Pulmonary artery endothelial cell (primary cell): Measurements from ENCODE around the gene HSPA2. TPM values are rescaled to one million over a fixed set of nuclear protein-coding genes. Genes with fewer than 3 reads are reported as not detected.

ENCODE experiments used
- DNase-seq: peaks from one replicate; pipeline ENCODE4 v3.0.0-alpha.2; 2011; ENCODE audit warnings: low read depth, low spot score
- total RNA-seq: library from RNA; depleted of rRNA; stranded (reverse); fragments of >200 nt; gene quantifications from 2 replicates; pipeline ENCODE4 v1.2.3, GENCODE V29; 2014

The HSPA2 gene
- 3.9 and 5.5 TPM in 2 replicates for total RNA-seq

GRCh38 chr14:64540208-64541202 is at the start of gene HSPA2:
Gene HSPA2 (plus strand): TSS chr14:64540741. CDS start chr14:64540850, 109 bp downstream.
- DNase-seq: peak; percentile 96

- DNase-seq: no peak
Measured at GRCh38 chr14:64491637-64492036, 48.9 kb upstream of the HSPA2 start.

- DNase-seq: no peak
Measured at GRCh38 chr14:64493455-64493854, 47.1 kb upstream of the HSPA2 start.

- DNase-seq: no peak
Measured at GRCh38 chr14:64495252-64495651, 45.3 kb upstream of the HSPA2 start.

GRCh38 chr14:64496764-64497163 is 43.8 kb upstream of the HSPA2 start:
- DNase-seq: no peak

GRCh38 chr14:64500088-64500487 is 40.5 kb upstream of the HSPA2 start:
- DNase-seq: no peak

- no peak for DNase-seq
Measured at GRCh38 chr14:64501411-64502171, 39.0 kb upstream of the HSPA2 start.

DNA sequence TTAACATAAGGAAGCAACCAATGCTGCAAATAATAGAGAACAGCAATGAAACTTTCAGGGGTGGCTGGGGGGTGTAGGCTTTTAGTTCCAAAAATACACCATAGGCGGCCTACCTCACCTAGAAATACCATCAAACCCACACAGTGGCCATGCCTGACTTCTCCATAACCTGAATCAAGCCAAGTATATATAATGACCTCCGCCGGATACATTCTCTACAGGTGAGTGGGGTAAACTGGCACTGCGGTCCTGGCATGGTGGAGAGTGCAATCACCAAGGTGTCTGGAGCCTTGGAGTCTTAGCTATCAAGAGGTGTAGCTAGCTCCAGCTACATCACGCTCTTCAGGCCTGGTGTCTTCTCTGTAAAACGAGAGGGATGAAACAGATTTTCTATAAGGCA is 38.1 kb upstream of the HSPA2 start:
- no peak for DNase-seq

GRCh38 chr14:64502887-64503433 is 37.6 kb upstream of the HSPA2 start:
- DNase-seq: no peak

DNA sequence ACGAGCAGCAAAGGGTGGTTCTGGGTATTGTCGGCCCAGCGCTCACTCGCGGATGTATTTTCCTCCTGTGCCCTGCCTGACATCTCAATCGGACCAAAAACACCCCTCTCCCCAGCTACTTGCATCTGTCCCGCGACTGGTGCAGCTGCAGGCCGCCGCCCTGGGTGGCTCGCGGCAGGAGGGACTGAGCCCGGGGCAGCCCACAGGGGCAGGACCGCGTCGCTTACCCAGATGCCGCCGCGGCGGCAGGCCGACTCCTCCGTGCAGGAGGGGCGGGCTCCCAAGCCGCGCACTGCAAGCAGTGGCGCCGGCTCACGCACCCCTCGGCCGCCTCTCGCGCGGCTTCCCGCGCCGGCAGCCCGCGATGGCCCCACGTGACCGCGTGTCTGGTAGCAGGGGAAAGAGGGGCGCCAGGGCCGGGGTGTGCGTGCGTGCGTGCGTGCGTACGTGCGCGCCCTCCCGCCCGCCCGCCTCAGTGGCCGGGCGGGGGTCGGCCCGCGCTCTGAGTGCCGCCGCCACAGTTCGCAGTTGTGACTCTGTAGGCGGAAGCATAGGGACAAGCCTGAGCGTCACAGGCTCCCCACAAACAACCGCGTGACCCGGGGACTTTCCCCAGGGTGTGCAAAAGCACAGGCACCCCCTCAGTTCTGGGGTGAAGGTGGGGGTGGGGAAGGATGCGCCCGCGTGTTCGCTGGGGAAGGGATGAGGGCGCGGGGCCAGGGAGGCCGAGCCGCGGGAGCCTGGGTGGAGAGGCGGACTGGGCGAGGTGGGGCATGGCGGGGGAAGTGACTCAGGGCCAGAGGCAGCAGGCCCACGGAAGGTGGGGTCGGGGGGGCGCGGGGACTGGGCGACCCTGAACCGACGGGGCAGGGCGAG is 36.9 kb upstream of the HSPA2 start, which contains the start of gene ZBTB25:
Gene ZBTB25 (minus strand): TSS at position 405 of the 876 bp plus-strand sequence. CDS start 13,305 bp downstream, outside the sequence.
- DNase-seq: peak; percentile 82

DNA sequence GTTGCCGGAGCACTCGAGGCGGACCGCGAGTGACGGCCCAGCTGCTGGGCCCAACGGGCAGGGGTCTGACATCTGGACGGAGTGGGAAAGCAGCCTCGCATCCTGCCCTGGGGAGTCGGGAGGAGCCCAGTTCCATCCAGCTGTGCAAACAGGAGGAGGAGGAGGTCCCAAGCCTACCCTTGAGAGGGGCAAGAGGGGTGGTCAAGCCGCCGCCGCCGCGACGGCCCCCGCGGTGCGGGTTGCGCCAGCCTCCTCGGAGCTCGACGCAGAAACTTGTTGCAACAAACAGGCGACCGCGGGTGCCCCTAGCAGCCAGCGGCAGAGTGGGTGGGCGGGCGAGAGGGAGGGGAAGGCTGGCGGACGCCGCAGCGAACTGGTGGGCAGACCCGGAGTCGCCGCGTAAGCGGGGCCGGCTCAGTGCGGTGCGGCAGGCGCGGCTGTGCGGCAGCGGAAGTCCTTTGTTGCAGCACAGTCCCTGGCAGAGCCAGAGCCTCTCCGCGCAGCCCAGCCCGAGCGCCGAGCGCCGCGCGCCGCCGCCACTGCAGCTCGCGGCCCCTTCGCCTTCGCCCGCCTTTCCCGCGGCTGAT is 36.1 kb upstream of the HSPA2 start, which contains the start of gene ZBTB1:
Gene ZBTB1 (plus strand): TSS at position 461 of the 587 bp plus-strand sequence. CDS start 16,735 bp downstream, outside the sequence.
- DNase-seq: peak; percentile 62

DNA sequence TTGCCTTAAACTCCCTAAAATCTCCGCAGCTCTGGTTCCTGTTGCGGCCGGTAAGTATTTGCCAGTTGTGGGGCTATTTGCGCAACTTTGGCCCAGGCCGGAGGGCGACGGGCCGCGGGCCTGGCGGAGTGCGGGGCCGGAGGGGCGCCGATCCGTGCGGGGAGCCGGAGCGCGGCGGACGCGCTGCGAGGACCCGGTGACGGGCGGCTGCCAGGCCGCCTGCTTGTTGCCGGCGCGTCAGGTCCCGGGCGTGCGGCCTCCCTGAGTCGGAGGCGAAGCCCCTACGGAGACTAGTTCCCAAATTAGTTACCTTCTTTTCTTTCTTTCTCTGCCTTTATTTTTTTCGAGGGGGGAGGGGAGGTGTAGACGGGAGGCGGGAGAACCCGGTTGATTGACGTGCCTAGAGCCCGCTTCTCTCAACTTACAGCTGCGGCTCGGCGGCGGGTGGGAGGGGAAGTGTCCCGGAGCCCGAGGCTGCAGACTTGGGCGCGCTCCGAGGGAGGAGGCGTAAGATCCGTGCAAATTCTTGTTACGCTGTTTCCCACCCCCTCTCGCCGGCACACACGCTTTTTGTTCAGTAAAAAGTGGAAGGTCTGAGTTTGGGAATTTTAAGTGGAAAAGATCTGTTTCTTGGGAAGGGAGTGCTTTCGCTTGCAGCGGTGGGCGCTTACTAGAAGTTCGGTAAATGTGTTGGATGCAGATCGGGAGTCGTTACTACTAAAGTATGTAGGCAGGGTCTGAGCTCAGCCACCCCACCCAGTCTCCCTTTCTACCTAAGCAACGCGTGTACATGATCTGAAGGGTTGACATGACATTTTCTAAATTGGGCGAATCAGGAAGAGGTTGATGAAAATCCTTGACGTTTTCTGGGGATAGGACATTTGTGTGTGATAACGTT is 35.4 kb upstream of the HSPA2 start:
- DNase-seq: peak; percentile 53

GRCh38 chr14:64506721-64507120 is 33.8 kb upstream of the HSPA2 start:
- DNase-seq: no peak

DNA sequence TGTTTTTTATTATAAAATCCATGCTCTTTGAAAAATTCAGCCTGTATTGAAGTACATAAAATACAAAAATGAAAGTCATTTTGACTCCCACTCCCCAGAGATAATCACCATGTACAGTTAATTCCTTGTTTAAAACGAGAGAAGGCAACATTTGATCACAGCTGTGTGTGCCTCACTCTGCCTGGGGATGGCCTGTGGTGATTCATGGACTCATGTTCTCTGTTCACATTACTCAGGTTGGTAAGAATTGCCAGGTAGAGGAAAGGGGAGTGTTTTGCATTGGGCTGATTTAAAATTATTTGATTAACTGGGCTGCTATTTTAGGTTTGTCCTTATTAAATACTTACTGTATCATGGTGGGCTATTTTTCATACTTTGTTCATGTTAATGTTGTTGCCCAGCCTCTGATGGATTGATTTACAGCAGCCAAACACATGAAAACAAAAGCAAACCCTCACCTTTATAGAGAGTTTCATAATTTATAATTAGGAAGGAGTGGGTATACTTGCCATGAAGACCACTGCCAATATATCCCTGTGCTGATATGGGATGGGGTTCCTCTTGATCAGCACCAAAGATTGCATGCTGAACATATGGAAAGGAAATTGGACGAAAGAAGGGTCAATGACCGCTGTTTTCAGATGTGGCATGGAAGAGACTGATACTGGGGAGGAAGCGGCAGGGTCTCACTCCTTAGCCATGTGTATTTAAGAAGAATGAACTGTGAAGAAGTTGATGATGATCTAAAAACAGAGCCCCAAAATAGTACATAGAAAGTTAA is 33.0 kb upstream of the HSPA2 start:
- DNase-seq: no peak

GRCh38 chr14:64508215-64508776 is 32.2 kb upstream of the HSPA2 start:
- no peak for DNase-seq

GRCh38 chr14:64509036-64509435 is 31.5 kb upstream of the HSPA2 start:
- no peak for DNase-seq

GRCh38 chr14:64510825-64511671 is 29.5 kb upstream of the HSPA2 start:
- DNase-seq: no peak
